SK-N-SH (cell line): Measurements from ENCODE around the gene BBS9.

Experiments used
- CTCF ChIP-seq: fragments of 200-600 bp; sonication (generic); IDR thresholded peaks from 2 replicates; pipeline ENCODE4 v1.6.1; 2017; ENCODE audit warnings: antibody characterized with exemption, mild to moderate bottlenecking, moderate library complexity
- GATA2 ChIP-seq: sonication (generic); formaldehyde crosslinking; IDR thresholded peaks from 2 replicates; pipeline ENCODE4 v1.5.0; 2020; ENCODE audit warnings: mild to moderate bottlenecking, missing genetic modification reagents
- JUND ChIP-seq: IDR thresholded peaks from 2 replicates; pipeline ENCODE4 v1.4.0; 2012
- MAX ChIP-seq: IDR thresholded peaks from 2 replicates; pipeline ENCODE4 v1.4.0; 2012; ENCODE audit warnings: low read depth
- RAD21 ChIP-seq: IDR thresholded peaks from 2 replicates; pipeline ENCODE4 v1.6.1; 2012; ENCODE audit warnings: mild to moderate bottlenecking, low read length
- SIN3A ChIP-seq: IDR thresholded peaks from 2 replicates; pipeline ENCODE4 v1.6.1; 2012; ENCODE audit warnings: low read depth, mild to moderate bottlenecking, low read length, moderate library complexity, borderline replicate concordance
- SMC3 ChIP-seq: IDR thresholded peaks from 2 replicates; pipeline ENCODE4 v1.6.1; 2012; ENCODE audit warnings: low read depth, low read length, improper control_type of control experiment
- TCF12 ChIP-seq: IDR thresholded peaks from 2 replicates; pipeline ENCODE4 v1.4.0; 2012

GRCh38 chr7:33503736-33504135 lies 374.4 kb downstream of the BBS9 start:
- TF ChIP-seq GATA2 (CRISPR knock-in tag) (no peak), JUND (no peak), CTCF (no peak), SMC3 (no peak), RAD21 (no peak), TCF12 (no peak), SIN3A (no peak), MAX (no peak)
